ENCODE data around the gene CPXM1.
A peak's percentile ranks its signal among the peaks of the same experiment; 100 is the strongest.
"Not testable (repeated sequence)": the region's sequence is repeated elsewhere in the genome, so short reads cannot be mapped to it uniquely, and the experiment has no call there.

The CPXM1 gene

DNA sequence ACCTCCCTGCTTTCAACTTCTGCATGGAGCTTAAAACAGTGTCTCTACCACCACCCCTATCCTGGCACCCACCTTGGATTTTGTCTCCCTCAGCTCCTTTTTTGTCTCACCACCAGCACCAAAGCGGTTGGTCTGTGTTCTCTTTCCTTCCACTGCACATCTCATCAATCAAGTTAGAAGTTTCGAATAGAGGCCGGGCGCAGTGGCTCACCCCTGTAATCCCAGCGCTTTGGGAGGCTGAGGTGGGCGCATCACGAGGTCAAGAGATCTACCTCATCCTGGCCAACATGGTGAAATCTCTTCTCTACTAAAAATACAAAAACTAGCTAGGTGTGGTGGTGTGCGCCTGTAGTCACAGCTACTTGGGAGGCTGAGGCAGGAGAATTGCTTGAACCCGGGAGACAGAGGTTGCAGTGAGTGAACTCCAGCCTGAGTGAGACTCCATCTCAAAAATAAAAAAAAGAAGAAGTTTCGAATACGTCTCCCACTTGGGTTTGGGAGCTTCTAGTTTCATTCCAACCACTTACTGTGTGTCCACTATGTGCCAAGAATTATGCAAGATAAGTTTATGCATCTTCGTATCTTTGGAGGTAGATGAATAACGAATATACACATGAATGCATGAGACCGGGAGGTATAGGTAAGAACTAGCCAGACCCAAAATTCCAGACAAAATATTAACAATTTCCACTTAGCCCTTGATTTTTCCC, 34.1 kb upstream of the CPXM1 start:
- Mint-ChIP-seq H3K4me3 (no peak overlapping the region), H3K9me3 (no peaks in the 10 kb centered on the region), H3K27ac (no peak overlapping the region), H3K4me1 (peaks cover 20% of the 10 kb centered on the region), H3K27me3 (no peaks in the 10 kb centered on the region)
- DNase-seq: no peak
- no peak for ATAC-seq

DNA sequence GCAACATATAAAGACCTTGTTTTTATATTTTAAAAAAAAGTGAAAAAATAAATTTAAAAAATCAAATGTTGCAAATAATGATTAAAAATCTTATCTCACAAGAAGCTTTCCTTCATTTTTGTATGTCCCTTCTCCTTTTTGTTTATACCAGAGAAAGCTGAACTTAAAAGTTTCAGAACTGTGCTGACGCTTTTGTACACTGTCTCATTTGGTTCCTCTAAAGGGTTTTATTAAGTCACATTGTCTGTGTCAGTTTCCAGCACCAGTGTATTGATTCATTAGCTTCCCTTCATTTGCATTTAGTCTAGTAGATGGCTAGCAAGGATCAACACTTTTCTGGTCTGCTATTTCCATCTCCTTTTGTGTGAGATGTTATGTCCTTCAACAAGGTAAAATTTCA, 33.3 kb upstream of the CPXM1 start:
- Mint-ChIP-seq H3K9me3 (no peaks in the 10 kb centered on the region), H3K4me1 (peaks cover 13% of the 10 kb centered on the region), H3K27ac (no peak overlapping the region), H3K4me3 (no peak overlapping the region), H3K27me3 (no peaks in the 10 kb centered on the region)
- no peak for ATAC-seq
- DNase-seq: no peak

DNA sequence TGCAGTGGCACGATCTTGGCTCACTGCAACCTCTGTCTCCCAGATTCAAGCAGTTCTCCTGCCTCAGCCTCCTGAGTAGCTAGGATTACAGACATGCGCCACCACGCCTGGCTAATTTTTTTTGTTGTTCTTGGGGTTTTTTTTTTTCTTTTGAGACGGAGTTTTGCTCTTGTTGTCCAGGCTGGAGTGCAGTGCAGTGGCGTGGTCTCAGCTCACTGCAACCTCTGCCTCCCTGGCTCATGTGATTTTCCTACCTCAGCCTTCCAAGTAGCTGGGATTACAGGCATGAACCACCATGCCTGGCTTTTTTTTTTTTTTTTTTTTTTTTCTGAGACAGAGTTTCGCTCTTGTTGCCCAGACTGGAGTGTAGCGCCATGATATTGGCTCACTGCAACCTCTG, 30.8 kb upstream of the CPXM1 start:
- peak in 1 of 2 donors; percentile 2 for DNase-seq
- peaks cover 14% of the 10 kb centered on the region for H3K27me3 Mint-ChIP-seq
- H3K9me3 Mint-ChIP-seq, ATAC-seq, H3K4me1 Mint-ChIP-seq, H3K27ac Mint-ChIP-seq, H3K4me3 Mint-ChIP-seq: not testable (repeated sequence)

DNA sequence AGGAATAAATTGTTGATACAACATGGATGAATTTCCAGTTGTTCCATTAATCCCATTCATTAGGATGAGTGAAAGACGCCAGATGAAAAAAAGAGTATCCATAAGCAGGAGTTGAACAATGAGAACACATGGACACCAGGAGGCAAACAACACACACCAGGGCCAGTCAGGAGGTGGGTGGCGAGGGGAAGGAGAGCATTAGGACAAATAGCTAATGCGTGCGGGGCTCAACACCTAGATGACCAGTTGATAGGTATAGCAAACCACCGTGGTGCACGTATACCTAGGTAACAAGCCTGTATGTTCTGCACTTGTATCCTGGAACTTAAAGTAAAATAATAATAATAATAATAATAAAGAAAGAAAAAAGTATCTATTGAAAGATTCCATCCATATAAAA, 28.9 kb upstream of the CPXM1 start:
- DNase-seq (no peak), ATAC-seq (no peak)
- H3K4me1 Mint-ChIP-seq: peaks cover 16% of the 10 kb centered on the region
- H3K4me3 Mint-ChIP-seq: no peak overlapping the region
- H3K27me3 Mint-ChIP-seq: peaks cover 14% of the 10 kb centered on the region
- no peak overlapping the region for H3K27ac Mint-ChIP-seq
- H3K9me3 Mint-ChIP-seq: no peaks in the 10 kb centered on the region

DNA sequence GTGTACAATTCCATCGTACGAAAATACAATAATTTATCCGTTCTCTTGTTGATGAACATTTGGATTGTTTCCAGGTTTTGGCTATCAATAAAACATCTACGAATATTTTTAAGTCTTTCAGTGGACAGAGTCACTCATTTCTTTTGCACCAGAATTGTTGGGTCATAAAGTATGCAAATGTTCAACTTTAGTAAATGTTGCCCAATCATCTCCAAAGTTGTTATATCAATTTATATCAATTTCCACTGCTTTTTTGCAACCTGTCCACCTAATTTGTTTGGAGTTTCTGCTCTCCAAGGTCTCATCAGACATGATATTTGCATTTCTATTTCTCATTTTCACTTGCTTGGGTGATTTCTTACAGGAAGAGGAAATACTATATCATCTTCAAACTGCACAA, 26.2 kb upstream of the CPXM1 start:
- no peaks in the 10 kb centered on the region for H3K9me3 Mint-ChIP-seq
- no peak overlapping the region for H3K4me3 Mint-ChIP-seq
- ATAC-seq: no peak
- H3K27ac Mint-ChIP-seq: no peak overlapping the region
- peaks cover 19% of the 10 kb centered on the region for H3K27me3 Mint-ChIP-seq
- no peak for DNase-seq
- H3K4me1 Mint-ChIP-seq: peaks cover 22% of the 10 kb centered on the region

DNA sequence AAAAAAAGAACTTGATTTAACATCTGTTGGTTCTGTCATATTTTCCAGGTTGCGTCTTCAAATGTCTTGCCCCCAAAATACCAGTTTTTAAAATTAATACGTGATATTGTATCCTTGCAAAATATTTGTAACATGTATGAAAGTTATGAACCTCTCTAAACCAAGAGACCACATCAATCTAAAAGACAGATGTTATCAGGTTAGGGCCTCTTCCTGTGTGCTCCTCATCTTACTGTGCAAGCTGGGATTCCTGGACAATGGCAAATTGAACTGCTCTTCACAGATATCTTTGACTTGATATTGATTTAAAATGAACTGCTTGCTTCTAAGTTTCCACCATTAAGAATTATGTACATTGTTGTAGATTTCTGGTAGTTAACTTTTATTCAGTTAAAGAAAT, 25.3 kb upstream of the CPXM1 start:
- Mint-ChIP-seq H3K27ac (peak overlapping the region in 1 of 2 donors; percentile 13), H3K9me3 (no peaks in the 10 kb centered on the region), H3K4me1 (peaks cover 31% of the 10 kb centered on the region), H3K27me3 (peaks cover 28% of the 10 kb centered on the region), H3K4me3 (peak overlapping the region in 1 of 2 donors; percentile 35)
- peak; percentile 64 for ATAC-seq
- DNase-seq: no peak

DNA sequence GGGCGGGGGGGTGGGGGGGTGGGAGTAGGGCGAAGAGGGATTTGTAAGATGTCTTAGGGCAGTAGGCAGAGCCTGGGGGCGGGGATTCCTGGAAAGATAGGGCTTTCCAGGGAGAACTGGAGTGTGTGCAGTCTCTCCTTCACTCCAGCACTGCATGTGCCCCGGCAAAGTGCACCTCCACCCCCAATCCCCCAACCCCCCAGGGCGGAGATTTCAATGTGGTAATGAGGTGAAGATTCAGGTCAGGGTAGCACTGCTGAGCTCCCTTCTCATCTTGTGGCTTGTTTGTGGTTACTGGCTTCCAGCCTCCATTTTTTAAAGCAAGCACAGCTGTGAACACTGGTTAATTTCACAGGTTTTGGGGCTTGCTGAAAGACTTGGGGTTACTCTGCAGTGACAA, 21.6 kb upstream of the CPXM1 start:
- peaks cover 54% of the 10 kb centered on the region for H3K27me3 Mint-ChIP-seq
- peak; percentile 81 for ATAC-seq
- peak; percentile 28 to 42 for DNase-seq
- peak overlapping the region; percentile 24 to 51 for H3K4me3 Mint-ChIP-seq
- H3K27ac Mint-ChIP-seq: no peak overlapping the region
- no peaks in the 10 kb centered on the region for H3K9me3 Mint-ChIP-seq
- peaks cover 42% of the 10 kb centered on the region for H3K4me1 Mint-ChIP-seq

DNA sequence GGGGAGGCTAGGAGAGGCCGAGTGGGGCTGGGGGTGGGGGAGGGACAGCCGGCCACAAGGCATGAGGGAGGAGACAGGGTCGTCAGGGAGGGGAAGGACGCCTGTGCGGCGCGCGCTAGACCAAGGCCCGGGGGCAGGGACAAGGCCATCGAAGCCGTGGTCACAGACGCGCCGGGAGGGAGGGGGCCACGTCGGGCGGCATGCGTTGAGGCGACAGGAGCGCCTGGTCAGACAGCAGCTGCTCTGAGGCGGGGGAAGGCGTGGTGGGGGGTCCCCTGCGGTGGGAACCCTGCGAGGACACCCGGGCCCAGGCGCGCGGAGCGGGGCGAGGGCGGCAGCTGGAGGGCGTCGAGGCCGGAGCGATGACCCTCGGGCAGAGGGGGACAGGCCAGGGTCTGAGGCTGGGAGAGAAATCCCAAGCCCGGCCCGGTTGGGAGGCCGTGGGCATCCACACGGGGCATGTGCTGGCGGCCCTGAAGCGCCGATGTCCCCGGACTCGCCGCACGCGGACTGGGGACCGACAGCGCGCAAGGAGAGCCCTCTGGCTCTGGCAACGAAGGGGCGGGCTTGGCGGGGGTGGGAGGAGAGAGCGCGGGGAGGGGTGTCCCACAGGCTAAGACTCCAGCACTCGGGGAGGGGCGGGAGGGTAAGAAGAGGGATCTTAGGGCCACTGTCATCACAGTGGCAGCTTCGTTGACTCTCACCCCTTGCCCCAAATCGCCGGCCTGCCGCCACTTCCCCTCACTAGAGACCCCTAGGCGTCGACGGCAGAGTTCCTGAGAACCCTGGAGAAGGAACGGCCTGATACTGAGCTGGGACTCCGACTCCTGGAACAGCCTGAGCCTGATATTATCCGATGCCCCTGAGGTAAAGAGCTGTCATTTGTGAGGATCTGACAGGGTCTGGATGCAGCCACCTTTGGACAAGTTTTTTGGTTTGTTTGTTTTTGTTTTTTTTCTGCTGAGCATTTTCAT, 20.8 kb upstream of the CPXM1 start:
- H3K27ac Mint-ChIP-seq: no peak overlapping the region
- DNase-seq (no peak), ATAC-seq (peak; percentile 46)
- peaks cover 33% of the 10 kb centered on the region for H3K4me1 Mint-ChIP-seq
- H3K4me3 Mint-ChIP-seq: peak overlapping the region; percentile 51 to 53
- H3K27me3 Mint-ChIP-seq: peaks cover 46% of the 10 kb centered on the region
- H3K9me3 Mint-ChIP-seq: no peaks in the 10 kb centered on the region

DNA sequence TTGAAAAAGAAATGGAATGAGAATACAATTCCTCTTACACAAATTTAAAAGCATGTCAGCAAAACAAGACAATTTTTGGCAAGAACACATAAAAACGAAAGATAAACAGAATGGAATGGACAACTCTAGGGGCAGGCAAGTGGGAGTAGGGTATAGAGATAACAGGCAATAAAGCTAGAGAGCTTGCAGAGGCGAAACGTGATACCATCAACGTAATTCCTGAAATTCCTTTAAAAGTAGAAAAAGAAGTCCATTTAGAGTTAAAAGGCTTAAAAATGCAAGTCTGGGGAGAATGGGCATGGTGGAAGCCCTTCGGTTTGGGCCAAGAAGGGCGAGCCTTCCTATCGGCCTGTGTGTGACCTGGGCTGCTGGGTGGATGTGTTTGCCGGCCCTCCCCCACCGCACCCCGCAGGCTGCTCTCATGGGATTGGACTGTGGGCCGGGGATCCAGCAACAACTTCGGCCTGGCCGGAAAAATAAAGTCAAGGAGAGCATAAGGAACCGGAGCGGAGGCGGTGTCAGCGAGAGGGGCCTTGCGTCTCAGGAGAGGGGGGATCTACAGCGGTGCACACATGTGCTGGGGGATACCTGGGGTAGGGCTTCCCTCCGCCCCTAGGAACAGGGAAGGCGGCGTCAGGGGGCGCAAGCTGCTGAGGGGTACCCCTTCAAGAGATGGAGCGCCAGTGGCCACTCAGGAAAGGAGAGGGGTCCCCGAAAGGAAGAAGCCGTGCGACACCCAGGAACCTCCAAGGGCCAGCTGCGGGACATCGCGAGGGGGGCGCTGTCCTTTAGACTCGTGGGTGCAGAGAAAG, 19.9 kb upstream of the CPXM1 start:
- no peak overlapping the region for H3K27ac Mint-ChIP-seq

DNA sequence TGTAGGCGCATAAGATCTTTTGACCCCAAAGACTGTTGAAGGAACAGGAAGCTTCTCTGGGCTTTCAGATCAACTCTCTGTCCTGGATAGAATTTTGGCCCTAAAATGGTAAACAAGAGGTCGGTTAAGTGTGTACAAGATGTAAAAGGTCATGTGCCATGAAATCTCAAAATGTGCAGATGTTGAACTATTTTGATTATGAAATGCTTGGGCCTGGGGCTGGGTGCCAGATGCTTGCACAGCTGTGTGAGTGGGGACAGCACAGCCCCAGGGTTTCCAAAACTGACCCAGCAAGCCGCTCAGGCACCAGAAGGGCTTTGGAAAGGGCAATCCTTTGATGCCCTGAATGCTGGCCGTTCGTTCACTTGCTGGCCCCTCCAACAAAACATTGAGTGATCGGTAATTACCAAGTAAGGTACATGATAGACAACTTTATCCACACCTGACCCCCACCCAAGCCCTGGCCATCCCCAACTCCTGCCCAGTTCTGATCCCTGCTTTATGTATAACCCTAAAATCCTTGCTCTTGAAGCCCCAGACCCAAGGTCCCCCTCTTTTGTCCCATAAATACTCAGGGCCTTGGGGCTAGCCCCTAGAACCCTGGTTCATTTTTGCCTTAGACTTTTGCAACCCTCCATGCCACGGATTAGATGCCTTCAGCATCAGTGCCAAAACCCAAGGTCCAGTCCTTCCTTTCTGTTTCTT, 17.6 kb upstream of the CPXM1 start:
- no peaks in the 10 kb centered on the region for H3K9me3 Mint-ChIP-seq
- DNase-seq (no peak), ATAC-seq (no peak)
- H3K27me3 Mint-ChIP-seq: peaks cover 58% of the 10 kb centered on the region
- peaks cover 26% of the 10 kb centered on the region for H3K4me1 Mint-ChIP-seq
- H3K27ac Mint-ChIP-seq: no peak overlapping the region
- H3K4me3 Mint-ChIP-seq: no peak overlapping the region

More for the DNA sequence above, 19.9 kb upstream of the CPXM1 start:
- Mint-ChIP-seq H3K27me3 (peaks cover 45% of the 10 kb centered on the region), H3K4me1 (peaks cover 26% of the 10 kb centered on the region), H3K4me3 (peak overlapping the region; percentile 35 to 53), H3K9me3 (no peaks in the 10 kb centered on the region)
- DNase-seq (no peak), ATAC-seq (no peak)

DNA sequence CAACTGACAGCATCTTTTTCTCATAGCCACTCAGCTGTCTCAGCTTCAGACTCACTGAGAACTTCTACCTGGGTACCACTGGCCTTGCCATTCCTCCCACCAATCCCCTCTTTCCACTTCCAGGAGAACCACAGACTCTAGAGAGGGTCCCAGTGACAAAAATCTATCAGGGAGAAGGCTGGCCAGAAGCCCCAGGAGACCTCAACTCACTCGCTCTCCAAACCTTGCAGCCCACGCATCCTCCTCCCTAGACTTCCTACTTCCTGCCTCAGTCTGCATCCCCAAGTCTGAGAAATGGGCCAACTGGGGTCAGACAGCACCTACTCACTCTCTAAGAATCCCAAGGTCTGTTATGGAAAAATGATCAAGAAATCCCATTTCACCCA, 16.9 kb upstream of the CPXM1 start:
- DNase-seq: no peak
- Mint-ChIP-seq H3K4me3 (no peak overlapping the region), H3K9me3 (peaks cover 3 to 4% of the 10 kb centered on the region in 2 donors), H3K27me3 (peaks cover 62% of the 10 kb centered on the region), H3K27ac (no peak overlapping the region), H3K4me1 (peaks cover 26% of the 10 kb centered on the region)
- no peak for ATAC-seq

DNA sequence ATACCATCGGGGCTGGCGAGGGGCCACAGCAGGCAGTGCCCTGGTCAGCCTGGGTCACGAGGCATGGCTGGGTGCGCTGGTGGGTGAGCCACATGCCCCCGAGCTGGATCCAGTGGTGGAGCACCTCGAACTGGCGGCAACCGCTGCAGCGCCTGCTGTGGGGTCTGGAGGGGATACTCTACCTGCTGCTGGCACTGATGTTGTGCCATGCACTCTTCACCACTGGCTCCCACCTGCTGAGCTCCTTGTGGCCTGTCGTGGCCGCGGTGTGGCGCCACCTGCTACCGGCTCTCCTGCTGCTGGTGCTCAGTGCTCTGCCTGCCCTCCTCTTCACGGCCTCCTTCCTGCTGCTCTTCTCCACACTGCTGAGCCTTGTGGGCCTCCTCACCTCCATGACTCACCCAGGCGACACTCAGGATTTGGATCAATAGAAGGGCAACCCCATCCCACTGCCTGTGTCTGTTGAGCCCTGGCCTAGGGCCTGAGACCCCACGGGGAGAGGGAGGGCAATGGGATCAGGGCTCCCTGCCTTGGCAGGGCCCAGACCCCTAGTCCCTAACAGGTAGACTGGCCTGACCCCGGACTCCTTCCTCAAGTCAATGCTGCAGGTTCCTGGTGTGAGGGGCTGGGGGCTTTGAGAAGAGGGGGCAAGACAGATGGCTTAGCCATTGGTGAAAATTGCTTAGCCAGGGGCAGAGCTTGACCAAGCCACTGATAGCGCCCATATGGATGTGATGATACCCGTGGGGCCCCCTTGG, 16.3 kb upstream of the CPXM1 start:
- Mint-ChIP-seq H3K9me3 (peaks cover 8 to 9% of the 10 kb centered on the region in 2 donors), H3K27ac (no peak overlapping the region), H3K4me3 (no peak overlapping the region), H3K4me1 (peaks cover 21% of the 10 kb centered on the region), H3K27me3 (peaks cover 64% of the 10 kb centered on the region)
- ATAC-seq (peak; percentile 48), DNase-seq (no peak)

DNA sequence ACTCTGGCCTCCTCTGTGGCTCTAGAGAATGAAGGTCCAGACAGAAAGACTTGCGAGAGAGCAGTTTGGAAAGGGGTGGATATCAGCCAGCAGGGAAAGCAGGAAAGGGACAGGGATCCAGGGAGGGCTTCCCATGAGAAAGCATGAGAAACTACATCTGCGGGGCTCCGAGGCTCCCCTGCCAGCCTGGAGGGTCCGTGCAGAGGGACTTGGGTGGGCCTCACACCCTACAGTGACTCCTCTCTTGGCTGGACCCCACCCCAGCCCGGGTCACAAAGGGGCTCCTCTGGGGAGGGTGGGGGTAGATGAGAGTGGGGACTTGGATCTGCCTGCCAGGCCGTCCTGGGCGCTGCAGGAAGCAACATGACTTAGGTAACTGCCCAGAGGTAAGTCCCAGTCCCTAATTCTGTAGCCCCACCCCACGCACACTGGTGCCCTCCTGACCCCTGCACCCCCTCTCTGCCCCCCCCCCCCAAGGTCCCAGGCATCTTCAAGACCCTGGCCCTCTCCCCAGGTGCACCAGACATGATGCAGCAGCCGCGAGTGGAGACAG, 15.7 kb upstream of the CPXM1 start, which contains the start of gene TMEM239:
Gene TMEM239 (plus strand): TSS at position 335 of the 553 bp plus-strand sequence. CDS start 191 bp downstream, at position 526.
- DNase-seq (no peak), ATAC-seq (peak; percentile 31)
- Mint-ChIP-seq H3K27me3 (peaks cover 64% of the 10 kb centered on the region), H3K4me1 (peaks cover 14% of the 10 kb centered on the region), H3K9me3 (peaks cover 9 to 12% of the 10 kb centered on the region in 2 donors), H3K4me3 (no peak within 1 kb of the TSS), H3K27ac (no peak within 1 kb of the TSS)

All from stimulated activated naive CD8-positive, alpha-beta T cell treated with anti-CD3 and anti-CD28 coated beads, Interleukin-15, amount 100 ng/mL, for 72 hours (primary cell).